SK-N-SH (cell line): ENCODE data around the gene E2F3. TPM values are rescaled to one million over a fixed set of nuclear protein-coding genes. Genes with fewer than 3 reads are reported as not detected.

Experiments used
- CTCF ChIA-PET: fragments of 300-600, 350-600 bp; formaldehyde crosslinking; extraction: SDS; loops from one replicate; lab custom pipeline; 2021; lab: Yijun Ruan, JAX
- POLR2A ChIA-PET: fragments of 350-600 bp; sonication (Branson Sonifier 250); formaldehyde crosslinking; extraction: SDS; loops from one replicate; lab custom pipeline; 2020; ENCODE audit warnings: antibody characterized with exemption, inconsistent platforms; lab: Yijun Ruan, JAX
- DNase-seq: peaks from one replicate; pipeline ENCODE4 v3.0.0; 2012
- H2AFZ ChIP-seq: fragments of 200-600 bp; sonication (generic); 2 replicates; pipeline ENCODE4 v1.8.1; 2016; ENCODE audit warnings: antibody characterized with exemption, mild to moderate bottlenecking, low read depth
- H3F3A ChIP-seq: fragments of 200-600 bp; sonication (generic); replicated peaks from 2 replicates; pipeline ENCODE3; 2016; ENCODE audit warnings: antibody characterized with exemption, mild to moderate bottlenecking; ENCODE audit not compliant: insufficient read depth
- H3K27ac ChIP-seq, 2 experiments: fragments of 200-500 bp in 1 of 2; fragments of 200-600 bp in 1 of 2; sonication (Bioruptor generic) in 1 of 2; sonication (generic), shearing (Covaris generic) in 1 of 2; 2 replicates each; pipeline versions ENCODE4 v1.5.1 to v1.6.1; 2014 to 2016; ENCODE audit warnings: low read depth in 2 of 2, inconsistent platforms in 1 of 2, low read length in 1 of 2, mild to moderate bottlenecking in 1 of 2, mixed read lengths in 1 of 2
- H3K27me3 ChIP-seq: fragments of 200-600 bp; sonication (generic), shearing (Covaris generic); 2 replicates; pipeline ENCODE4 v1.6.1; 2016; ENCODE audit warnings: mixed run types; ENCODE audit not compliant: insufficient read depth
- H3K36me3 ChIP-seq, 2 experiments: fragments of 200-500 bp in 1 of 2; fragments of 200-600 bp in 1 of 2; sonication (Bioruptor generic) in 1 of 2; sonication (generic) in 1 of 2; replicated peaks in 1 of 2; 2 replicates each; pipeline versions ENCODE3 to v1.5.1; 2014 to 2016; ENCODE audit warnings: low read length in 1 of 2, mild to moderate bottlenecking in 1 of 2; ENCODE audit not compliant: insufficient read depth in 2 of 2, control insufficient read depth in 1 of 2
- H3K4me1 ChIP-seq, 2 experiments: fragments of 200-500 bp in 1 of 2; fragments of 200-600 bp in 1 of 2; sonication (Bioruptor generic) in 1 of 2; sonication (generic), shearing (Covaris generic) in 1 of 2; 2 replicates each; pipeline versions ENCODE4 v1.5.1 to v1.6.1; 2014 to 2016; ENCODE audit warnings: low read depth in 1 of 2, low read length in 1 of 2, mixed run types in 1 of 2; ENCODE audit not compliant: insufficient read depth in 2 of 2, control insufficient read depth in 1 of 2
- H3K4me2 ChIP-seq: fragments of 200-600 bp; sonication (generic), shearing (Covaris generic); 2 replicates; pipeline ENCODE4 v1.6.1; 2017; ENCODE audit warnings: mixed run types
- H3K4me3 ChIP-seq, 2 experiments: fragments of 200-500 bp in 1 of 2; fragments of 200-600 bp in 1 of 2; sonication (Bioruptor generic) in 1 of 2; sonication (generic), shearing (Covaris generic) in 1 of 2; 2 replicates each; pipeline versions ENCODE4 v1.5.1 to v1.8.1; 2014 to 2016; ENCODE audit warnings: low read depth in 2 of 2, inconsistent platforms in 1 of 2, low read length in 1 of 2, mild to moderate bottlenecking in 1 of 2, mixed read lengths in 1 of 2, moderate library complexity in 1 of 2
- H3K79me2 ChIP-seq: fragments of 200-600 bp; sonication (generic); 2 replicates; pipeline ENCODE4 v1.8.1; 2017; ENCODE audit warnings: mild to moderate bottlenecking; ENCODE audit not compliant: insufficient read depth
- H3K9ac ChIP-seq: fragments of 200-600 bp; sonication (generic); 2 replicates; pipeline ENCODE4 v1.6.1; 2017; ENCODE audit warnings: mixed run types
- H3K9me2 ChIP-seq: fragments of 200-600 bp; sonication (generic); 2 replicates; pipeline ENCODE4 v1.6.1; 2017; ENCODE audit warnings: mixed run types
- H3K9me3 ChIP-seq: fragments of 200-600 bp; sonication (generic); 2 replicates; pipeline ENCODE4 v1.6.1; 2017; ENCODE audit warnings: mixed run types, mild to moderate bottlenecking, moderate library complexity
- H4K20me1 ChIP-seq: fragments of 200-600 bp; sonication (generic); 2 replicates; pipeline ENCODE4 v1.6.1; 2017; ENCODE audit warnings: mild to moderate bottlenecking, mixed run types; ENCODE audit not compliant: insufficient read depth
- CHD2 ChIP-seq: fragments of 150-350 bp; IDR thresholded peaks from 2 replicates; pipeline ENCODE4 v1.6.1; 2018; ENCODE audit warnings: low read length; ENCODE audit not compliant: partially characterized antibody
- EZH2phosphoT487 ChIP-seq: fragments of 200-600 bp; sonication (generic); IDR thresholded peaks from 2 replicates; pipeline ENCODE4 v1.6.1; 2017; ENCODE audit warnings: low read depth, mixed run types, mild to moderate bottlenecking, antibody characterized with exemption, moderate library complexity, borderline replicate concordance
- FOSL2 ChIP-seq: IDR thresholded peaks from 2 replicates; pipeline ENCODE4 v1.4.0; 2012; ENCODE audit warnings: low read depth, mild to moderate bottlenecking, moderate library complexity, borderline replicate concordance
- GABPA ChIP-seq: IDR thresholded peaks from 2 replicates; pipeline ENCODE4 v1.4.0; 2012; ENCODE audit warnings: low read depth, mild to moderate bottlenecking
- JUND ChIP-seq: IDR thresholded peaks from 2 replicates; pipeline ENCODE4 v1.4.0; 2012
- MEF2A ChIP-seq: IDR thresholded peaks from 2 replicates; pipeline ENCODE4 v1.4.0; 2012; ENCODE audit warnings: low read depth, borderline replicate concordance
- PBX3 ChIP-seq: IDR thresholded peaks from 2 replicates; pipeline ENCODE4; 2012
- POLR2AphosphoS5 ChIP-seq: IDR thresholded peaks from 2 replicates; pipeline ENCODE4 v1.6.1; 2012; ENCODE audit warnings: low read depth, low read length
- RCOR1 ChIP-seq: fragments of 150-350 bp; IDR thresholded peaks from 2 replicates; pipeline ENCODE4 v1.6.1; 2017; ENCODE audit warnings: antibody characterized with exemption, low read length
- SMC3 ChIP-seq: IDR thresholded peaks from 2 replicates; pipeline ENCODE4 v1.6.1; 2012; ENCODE audit warnings: low read depth, low read length, improper control_type of control experiment
- TAF1 ChIP-seq: IDR thresholded peaks from 2 replicates; pipeline ENCODE4 v1.6.1; 2012; ENCODE audit warnings: low read depth, mild to moderate bottlenecking, low read length, moderate library complexity, borderline replicate concordance
- TCF12 ChIP-seq: IDR thresholded peaks from 2 replicates; pipeline ENCODE4 v1.4.0; 2012
- USF2 ChIP-seq: fragments of 150-350 bp; IDR thresholded peaks from 2 replicates; pipeline ENCODE4 v1.6.1; 2017; ENCODE audit warnings: antibody characterized with exemption, low read length, low read depth, borderline replicate concordance
- WGBS: methylation state at CpG from one replicate; pipeline ENCODE4 v1.1.6; 2017; ENCODE audit warnings: low lambda C conversion rate; 5-methylcytosine and 5-hydroxymethylcytosine counted together
- polyA plus RNA-seq, 3 experiments: library from polyadenylated mRNA; depleted of rRNA; stranded (reverse); fragments of >200 nt; gene quantifications; 2 replicates each; pipeline ENCODE4 v1.2.3, GENCODE V29; 2012
- TF ChIP-seq, protein P1 (sequence below): IDR thresholded peaks from 2 replicates; pipeline ENCODE4 v1.4.0; 2012; ENCODE audit warnings: low read depth, borderline replicate concordance
- TF ChIP-seq, protein P2 (sequence below): IDR thresholded peaks from 2 replicates; pipeline ENCODE4 v1.6.1; 2012; ENCODE audit warnings: mild to moderate bottlenecking, low read depth, low read length, moderate library complexity

Gene E2F3
- polyA plus RNA-seq, 1 of the 3 experiments (the other 2 are of a cell fraction) = 12.7 TPM

- no peaks in the 10 kb centered on the region for H3K27me3 ChIP-seq
- H3K9ac ChIP-seq = no peak overlapping the region
- H3K27ac ChIP-seq = no peak overlapping the region
- POLR2A ChIA-PET = no interaction called here
- H3K79me2 ChIP-seq = no peaks in the 10 kb centered on the region
- H2AFZ ChIP-seq = no peak overlapping the region
- DNase-seq = no peak
- no peaks in the 10 kb centered on the region for H4K20me1 ChIP-seq
- H3K9me2 ChIP-seq = no peaks in the 10 kb centered on the region
- H3K4me3 ChIP-seq = no peak overlapping the region
- no peak overlapping the region for H3K4me2 ChIP-seq
- TF ChIP-seq USF2 (no peak), TAF1 (no peak), SMC3 (no peak), JUND (no peak)
- TF ChIP-seq, protein P1, sequence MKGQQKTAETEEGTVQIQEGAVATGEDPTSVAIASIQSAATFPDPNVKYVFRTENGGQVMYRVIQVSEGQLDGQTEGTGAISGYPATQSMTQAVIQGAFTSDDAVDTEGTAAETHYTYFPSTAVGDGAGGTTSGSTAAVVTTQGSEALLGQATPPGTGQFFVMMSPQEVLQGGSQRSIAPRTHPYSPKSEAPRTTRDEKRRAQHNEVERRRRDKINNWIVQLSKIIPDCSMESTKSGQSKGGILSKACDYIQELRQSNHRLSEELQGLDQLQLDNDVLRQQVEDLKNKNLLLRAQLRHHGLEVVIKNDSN = no peak
- no peaks in the 10 kb centered on the region for H3K36me3 ChIP-seq
- CTCF ChIA-PET = interaction anchor here (1.1 to 1.5 kb wide), 2 partner anchors 11 to 16 kb away, joined by 3 to 7 read pairs; no protein-coding TSS in a partner anchor
- no peaks in the 10 kb centered on the region for H3K9me3 ChIP-seq
- H3F3A ChIP-seq = no peaks in the 10 kb centered on the region
- 39% methylated on average over 2 of the region's 2 CpGs for WGBS
- H3K4me1 ChIP-seq = no peaks in the 10 kb centered on the region
Observed at GRCh38 chr6:20389066-20389465, 12.6 kb upstream of the E2F3 start.

DNA sequence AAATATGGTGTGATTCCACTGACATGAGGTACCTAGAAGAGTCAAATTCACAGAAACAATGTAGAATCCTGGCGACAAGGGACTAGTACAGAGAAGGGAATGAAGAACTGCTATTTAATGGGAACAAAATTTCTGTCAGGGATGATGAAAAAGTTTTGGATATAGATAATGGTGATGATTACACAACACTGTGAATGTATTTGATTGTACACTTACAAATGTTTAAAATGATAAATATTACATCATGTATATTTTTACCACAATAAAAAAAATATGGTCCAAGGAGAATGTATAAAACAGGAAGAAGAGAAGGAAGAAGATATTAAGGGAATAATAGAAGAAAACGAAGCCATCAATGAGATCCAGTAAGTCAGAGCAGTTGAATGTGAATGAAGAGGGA, 8.4 kb upstream of the E2F3 start:
- H3K36me3 ChIP-seq = no peaks in the 10 kb centered on the region
- no peak overlapping the region for H2AFZ ChIP-seq
- no peaks in the 10 kb centered on the region for H4K20me1 ChIP-seq
- ChIA-PET POLR2A (no interaction called here), CTCF (no interaction called here)
- H3K4me3 ChIP-seq = no peak overlapping the region
- no peaks in the 10 kb centered on the region for H3K9me2 ChIP-seq
- no peaks in the 10 kb centered on the region for H3K79me2 ChIP-seq
- H3K27ac ChIP-seq = no peak overlapping the region
- TF ChIP-seq GABPA = no peak
- TF ChIP-seq SMC3 = no peak
- no peak overlapping the region for H3K4me2 ChIP-seq
- 66% methylated on average over 2 of the region's 2 CpGs for WGBS
- H3F3A ChIP-seq = no peaks in the 10 kb centered on the region
- no peaks in the 10 kb centered on the region for H3K9me3 ChIP-seq
- H3K4me1 ChIP-seq = no peaks in the 10 kb centered on the region
- DNase-seq = no peak
- no peaks in the 10 kb centered on the region for H3K27me3 ChIP-seq
- H3K9ac ChIP-seq = no peak overlapping the region

DNA sequence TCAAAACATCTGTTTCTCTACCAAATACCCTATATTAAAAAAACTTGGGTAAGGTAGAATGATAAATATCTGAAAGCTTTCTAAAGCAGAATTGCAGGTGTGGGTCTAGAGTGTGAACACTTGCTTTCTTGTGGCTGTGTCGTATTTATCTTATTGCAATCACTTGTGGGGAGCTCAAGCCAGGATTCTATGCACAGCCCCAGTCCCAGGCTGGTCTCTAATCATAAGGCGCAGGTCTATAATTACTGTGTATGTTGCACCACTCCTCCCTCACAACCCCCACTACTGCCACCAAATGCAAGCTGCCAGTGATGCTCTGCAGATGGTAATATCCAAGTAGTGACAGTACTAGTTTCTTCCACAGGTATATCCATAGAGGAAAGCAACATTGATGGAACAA, 2.2 kb upstream of the E2F3 start:
- Histone ChIP-seq H4K20me1 (no peaks in the 10 kb centered on the region; the same call in 1 of the 2 replicates), H3K9me3 (no peaks in the 10 kb centered on the region), H2AFZ (no peak overlapping the region), H3K79me2 (peaks cover 14% of the 10 kb centered on the region; the same call in 1 of the 2 replicates), H3F3A (peaks cover 5% of the 10 kb centered on the region), H3K36me3 (no peaks in the 10 kb centered on the region), H3K9me2 (no peaks in the 10 kb centered on the region), H3K4me3 (no peak overlapping the region), H3K27ac (no peak overlapping the region), H3K4me2 (no peak overlapping the region), H3K4me1 (peaks cover 0 to 2% of the 10 kb centered on the region in 2 experiments; a peak in 1 of 4 replicates), H3K27me3 (no peaks in the 10 kb centered on the region), H3K9ac (no peak overlapping the region)
- ChIA-PET POLR2A (no interaction called here), CTCF (interaction anchor here (1.2 to 2.5 kb wide), 6 partner anchors 8 to 130 kb away, joined by 3 to 10 read pairs (median 8); no protein-coding TSS in a partner anchor)
- no peak for DNase-seq
- WGBS = 75% methylated on average over 2 of the region's 2 CpGs
- TF ChIP-seq SMC3 = no peak
- TF ChIP-seq MEF2A = no peak
- TF ChIP-seq, protein P2, sequence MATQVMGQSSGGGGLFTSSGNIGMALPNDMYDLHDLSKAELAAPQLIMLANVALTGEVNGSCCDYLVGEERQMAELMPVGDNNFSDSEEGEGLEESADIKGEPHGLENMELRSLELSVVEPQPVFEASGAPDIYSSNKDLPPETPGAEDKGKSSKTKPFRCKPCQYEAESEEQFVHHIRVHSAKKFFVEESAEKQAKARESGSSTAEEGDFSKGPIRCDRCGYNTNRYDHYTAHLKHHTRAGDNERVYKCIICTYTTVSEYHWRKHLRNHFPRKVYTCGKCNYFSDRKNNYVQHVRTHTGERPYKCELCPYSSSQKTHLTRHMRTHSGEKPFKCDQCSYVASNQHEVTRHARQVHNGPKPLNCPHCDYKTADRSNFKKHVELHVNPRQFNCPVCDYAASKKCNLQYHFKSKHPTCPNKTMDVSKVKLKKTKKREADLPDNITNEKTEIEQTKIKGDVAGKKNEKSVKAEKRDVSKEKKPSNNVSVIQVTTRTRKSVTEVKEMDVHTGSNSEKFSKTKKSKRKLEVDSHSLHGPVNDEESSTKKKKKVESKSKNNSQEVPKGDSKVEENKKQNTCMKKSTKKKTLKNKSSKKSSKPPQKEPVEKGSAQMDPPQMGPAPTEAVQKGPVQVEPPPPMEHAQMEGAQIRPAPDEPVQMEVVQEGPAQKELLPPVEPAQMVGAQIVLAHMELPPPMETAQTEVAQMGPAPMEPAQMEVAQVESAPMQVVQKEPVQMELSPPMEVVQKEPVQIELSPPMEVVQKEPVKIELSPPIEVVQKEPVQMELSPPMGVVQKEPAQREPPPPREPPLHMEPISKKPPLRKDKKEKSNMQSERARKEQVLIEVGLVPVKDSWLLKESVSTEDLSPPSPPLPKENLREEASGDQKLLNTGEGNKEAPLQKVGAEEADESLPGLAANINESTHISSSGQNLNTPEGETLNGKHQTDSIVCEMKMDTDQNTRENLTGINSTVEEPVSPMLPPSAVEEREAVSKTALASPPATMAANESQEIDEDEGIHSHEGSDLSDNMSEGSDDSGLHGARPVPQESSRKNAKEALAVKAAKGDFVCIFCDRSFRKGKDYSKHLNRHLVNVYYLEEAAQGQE = no peak
- TF ChIP-seq EZH2phosphoT487 = no peak
- TF ChIP-seq POLR2AphosphoS5 = no peak
- no peak for TF ChIP-seq CHD2
- no peak for TF ChIP-seq PBX3
- TF ChIP-seq RCOR1 = no peak
- TF ChIP-seq FOSL2 = no peak
- no peak for TF ChIP-seq JUND
- TF ChIP-seq GABPA = no peak
- TF ChIP-seq TCF12 = no peak
